DMS 273 (cell line): Measurements from ENCODE around the gene UBE2I.

ENCODE experiments used
- DNase-seq: peaks from one replicate; lab custom pipeline; 2025; ENCODE audit not compliant: unreplicated experiment; lab: John Stamatoyannopoulos, UW

UBE2I gene

GRCh38 chr16:1312467-1312816 lies 3.0 kb downstream of the UBE2I start:
- no peak for DNase-seq

GRCh38 chr16:1312903-1313302 lies 3.5 kb downstream of the UBE2I start:
- no peak for DNase-seq

GRCh38 chr16:1313721-1314369 lies 4.4 kb downstream of the UBE2I start:
- DNase-seq: no peak

GRCh38 chr16:1314399-1315068 lies 5.1 kb downstream of the UBE2I start:
- no peak for DNase-seq

GRCh38 chr16:1315081-1316032 lies 5.9 kb downstream of the UBE2I start:
- DNase-seq: no peak

GRCh38 chr16:1316033-1316405 lies 6.6 kb downstream of the UBE2I start:
- DNase-seq: no peak

- DNase-seq: no peak
These were observed 8.2 kb downstream of the UBE2I start for GRCh38 chr16:1317479-1318267.

- DNase-seq: no peak
These were observed 8.8 kb downstream of the UBE2I start for GRCh38 chr16:1318268-1318545.

- no peak for DNase-seq
These were observed 9.6 kb downstream of the UBE2I start for GRCh38 chr16:1319041-1319440.

GRCh38 chr16:1320097-1320496 lies 10.7 kb downstream of the UBE2I start:
- DNase-seq: no peak

GRCh38 chr16:1320658-1321240 lies 11.3 kb downstream of the UBE2I start:
- no peak for DNase-seq

- DNase-seq: no peak
These were observed 13.0 kb downstream of the UBE2I start for GRCh38 chr16:1322407-1322806.

- DNase-seq: no peak
These were observed 14.1 kb downstream of the UBE2I start for GRCh38 chr16:1323296-1324239.

GRCh38 chr16:1324286-1324826 lies 14.9 kb downstream of the UBE2I start:
- DNase-seq: no peak

- DNase-seq: peak; percentile 47
These were observed 15.8 kb downstream of the UBE2I start for GRCh38 chr16:1325261-1325660.

- no peak for DNase-seq
These were observed 16.4 kb downstream of the UBE2I start for GRCh38 chr16:1325673-1326371.

- DNase-seq: no peak
These were observed 17.0 kb downstream of the UBE2I start for GRCh38 chr16:1326391-1326790.

GRCh38 chr16:1326946-1327618 lies 17.6 kb downstream of the UBE2I start:
- no peak for DNase-seq

- peak; percentile 45 for DNase-seq
These were observed 18.1 kb downstream of the UBE2I start for GRCh38 chr16:1327619-1327947.
